IPS-18a (cell line): ENCODE results near the gene TBC1D2B.

ENCODE experiments used
- H3K27ac ChIP-seq: one replicate; pipeline ENCODE4 v1.5.1; 2013; ENCODE audit warnings: low read length
- H3K27me3 ChIP-seq: one replicate; pipeline ENCODE4 v1.6.1; 2013; ENCODE audit warnings: mild to moderate bottlenecking, low read length; ENCODE audit not compliant: control insufficient read depth, insufficient read depth
- H3K36me3 ChIP-seq: one replicate; pipeline ENCODE4 v1.6.1; 2013; ENCODE audit warnings: low read depth, low read length; ENCODE audit not compliant: control insufficient read depth
- H3K4me1 ChIP-seq: one replicate; pipeline ENCODE4 v1.6.1; 2013; ENCODE audit warnings: low read depth, low read length; ENCODE audit not compliant: control insufficient read depth
- H3K4me3 ChIP-seq: one replicate; pipeline ENCODE4 v1.5.1; 2013; ENCODE audit warnings: low read length
- H3K9ac ChIP-seq: one replicate; pipeline ENCODE4 v1.6.1; 2013; ENCODE audit warnings: mild to moderate bottlenecking, low read length, moderate library complexity
- H3K9me3 ChIP-seq: one replicate; pipeline ENCODE4 v1.6.1; 2013; ENCODE audit warnings: low read depth, low read length; ENCODE audit not compliant: control insufficient read depth

TBC1D2B gene

GRCh38 chr15:78057803-78058202 is 19.7 kb downstream of the TBC1D2B start:
- Histone ChIP-seq H3K4me3 (no peak overlapping the region), H3K4me1 (peaks cover 7% of the 10 kb centered on the region), H3K36me3 (no peaks in the 10 kb centered on the region), H3K27ac (no peak overlapping the region), H3K9ac (no peak overlapping the region), H3K27me3 (no peaks in the 10 kb centered on the region), H3K9me3 (no peaks in the 10 kb centered on the region)

- H3K9me3 ChIP-seq, result no peaks in the 10 kb centered on the region
- no peaks in the 10 kb centered on the region for H3K27me3 ChIP-seq
- H3K36me3 ChIP-seq, result no peaks in the 10 kb centered on the region
- H3K4me3 ChIP-seq, result no peak overlapping the region
- H3K9ac ChIP-seq, result no peak overlapping the region
- H3K4me1 ChIP-seq, result peaks cover 1% of the 10 kb centered on the region
- H3K27ac ChIP-seq, result no peak overlapping the region
Measured at GRCh38 chr15:78056714-78057269, 20.7 kb downstream of the TBC1D2B start.

DNA sequence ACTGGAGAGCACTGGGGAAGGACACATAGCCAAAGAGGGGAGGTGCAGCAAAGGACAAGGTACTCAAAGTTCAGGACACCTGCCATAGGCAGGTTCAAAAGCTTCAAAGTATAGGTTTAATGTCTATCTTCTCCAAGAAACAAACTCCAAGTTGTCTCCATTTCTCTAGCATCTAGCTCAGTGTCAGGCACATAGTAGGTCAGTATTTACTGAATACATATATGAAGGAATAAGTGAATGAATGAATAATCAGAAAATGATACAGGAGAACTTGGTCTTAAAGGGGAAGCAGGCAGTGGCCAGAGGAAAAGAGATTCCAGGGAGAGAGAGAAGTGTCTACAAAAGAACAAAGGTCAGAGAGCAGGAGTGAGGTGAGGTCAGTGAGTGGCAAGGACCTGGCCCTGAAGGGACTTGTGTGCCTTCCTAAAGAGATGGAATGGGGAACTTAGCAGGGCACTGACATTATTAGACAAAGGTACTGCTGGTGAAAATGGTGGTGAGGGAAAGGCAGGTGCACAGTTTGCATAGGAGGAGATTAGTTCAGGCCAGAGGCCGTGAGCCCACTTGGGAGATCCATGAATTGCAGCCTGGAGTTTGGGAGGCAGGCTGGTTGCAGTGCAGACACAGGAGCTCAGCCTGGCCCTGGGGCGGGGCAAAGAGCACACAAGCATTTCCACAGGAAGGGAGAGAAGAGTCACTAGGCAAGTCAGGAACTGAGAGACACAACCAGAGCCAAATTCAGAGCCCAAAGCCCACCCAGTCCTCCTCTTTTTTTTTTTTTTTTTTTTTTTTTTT is 21.4 kb downstream of the TBC1D2B start:
- H3K27ac ChIP-seq, result no peak overlapping the region
- H3K9ac ChIP-seq, result no peak overlapping the region

GRCh38 chr15:78054966-78055365 is 22.5 kb downstream of the TBC1D2B start:
- no peaks in the 10 kb centered on the region for H3K27me3 ChIP-seq
- no peaks in the 10 kb centered on the region for H3K4me1 ChIP-seq
- H3K4me3 ChIP-seq, result no peak overlapping the region
- no peaks in the 10 kb centered on the region for H3K9me3 ChIP-seq
- H3K36me3 ChIP-seq, result no peaks in the 10 kb centered on the region
- no peak overlapping the region for H3K27ac ChIP-seq
- no peak overlapping the region for H3K9ac ChIP-seq

More for the DNA sequence above, 21.4 kb downstream of the TBC1D2B start:
- Histone ChIP-seq H3K9me3 (no peaks in the 10 kb centered on the region), H3K27me3 (no peaks in the 10 kb centered on the region), H3K36me3 (no peaks in the 10 kb centered on the region), H3K4me3 (no peak overlapping the region), H3K4me1 (no peaks in the 10 kb centered on the region)

DNA sequence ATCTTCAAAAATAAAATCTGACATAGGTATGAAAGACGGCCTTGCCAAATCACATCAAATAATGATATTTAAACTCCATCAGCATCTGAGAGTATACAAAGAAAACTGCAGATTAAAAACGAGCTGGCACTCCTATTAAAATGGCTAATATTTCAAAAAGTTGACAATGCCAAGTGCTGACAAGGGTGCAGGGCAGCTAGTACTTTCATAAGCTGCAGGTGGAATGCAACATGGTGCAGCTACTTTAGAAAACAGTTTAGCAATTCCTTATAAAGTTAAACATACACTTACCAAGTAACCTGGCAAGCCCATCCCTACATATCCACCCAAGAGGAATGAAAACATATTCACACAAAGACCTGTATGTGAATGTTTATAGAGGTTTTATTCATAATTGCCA is 23.0 kb downstream of the TBC1D2B start:
- H3K9me3 ChIP-seq, result no peaks in the 10 kb centered on the region
- no peaks in the 10 kb centered on the region for H3K4me1 ChIP-seq
- no peak overlapping the region for H3K4me3 ChIP-seq
- H3K36me3 ChIP-seq, result no peaks in the 10 kb centered on the region
- H3K27me3 ChIP-seq, result no peaks in the 10 kb centered on the region
- no peak overlapping the region for H3K27ac ChIP-seq
- H3K9ac ChIP-seq, result no peak overlapping the region

DNA sequence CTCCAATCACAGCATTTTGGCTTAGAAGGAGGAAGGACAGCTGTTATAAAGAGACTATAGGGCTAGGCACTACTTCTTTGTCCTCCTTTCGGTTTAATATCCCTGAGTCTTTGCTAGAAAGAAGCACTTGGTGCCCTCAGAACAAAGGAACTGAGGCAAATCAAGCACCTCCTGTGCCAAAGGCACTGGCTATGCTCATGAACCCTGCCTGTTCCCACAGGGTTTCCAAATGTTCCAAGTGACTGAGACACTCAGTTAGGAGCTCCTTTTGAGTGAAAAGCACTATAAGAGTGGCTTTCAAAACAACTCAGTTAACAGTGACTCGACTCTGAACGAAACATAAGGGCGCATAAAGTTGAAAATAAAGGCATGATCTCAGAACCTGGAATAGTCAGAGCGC is 25.0 kb downstream of the TBC1D2B start:
- Histone ChIP-seq H3K9ac (no peak overlapping the region), H3K4me1 (no peaks in the 10 kb centered on the region), H3K4me3 (no peak overlapping the region), H3K36me3 (no peaks in the 10 kb centered on the region), H3K9me3 (no peaks in the 10 kb centered on the region), H3K27ac (no peak overlapping the region), H3K27me3 (no peaks in the 10 kb centered on the region)

DNA sequence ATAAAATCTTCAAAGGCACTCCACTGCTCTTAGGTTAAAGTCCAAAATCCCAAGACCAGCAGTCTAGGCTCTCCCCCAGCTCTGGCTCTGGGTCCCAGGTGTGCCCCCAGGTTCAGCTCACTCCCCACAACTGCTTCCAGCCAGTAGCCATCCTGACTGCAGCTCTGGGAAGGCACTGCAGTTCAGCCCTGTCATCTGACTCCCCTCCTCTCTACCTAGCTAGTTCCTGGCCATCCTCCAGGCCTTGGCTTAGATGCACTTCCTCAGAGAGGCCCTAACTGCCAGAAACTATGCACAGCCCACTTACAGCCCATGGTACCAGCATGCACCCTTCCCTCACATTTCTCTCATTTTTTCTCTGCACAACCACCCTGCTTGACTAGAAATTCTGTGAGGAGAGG is 25.5 kb downstream of the TBC1D2B start:
- Histone ChIP-seq H3K27ac (no peak overlapping the region), H3K4me1 (no peaks in the 10 kb centered on the region), H3K9ac (no peak overlapping the region), H3K36me3 (no peaks in the 10 kb centered on the region), H3K9me3 (no peaks in the 10 kb centered on the region), H3K27me3 (no peaks in the 10 kb centered on the region), H3K4me3 (no peak overlapping the region)

GRCh38 chr15:78051596-78051995 is 25.9 kb downstream of the TBC1D2B start:
- Histone ChIP-seq H3K4me1 (no peaks in the 10 kb centered on the region), H3K27ac (no peak overlapping the region), H3K4me3 (no peak overlapping the region), H3K9ac (no peak overlapping the region), H3K36me3 (no peaks in the 10 kb centered on the region), H3K27me3 (no peaks in the 10 kb centered on the region), H3K9me3 (no peaks in the 10 kb centered on the region)

GRCh38 chr15:78050826-78051225 is 26.7 kb downstream of the TBC1D2B start:
- no peak overlapping the region for H3K4me3 ChIP-seq
- no peaks in the 10 kb centered on the region for H3K27me3 ChIP-seq
- no peaks in the 10 kb centered on the region for H3K9me3 ChIP-seq
- H3K9ac ChIP-seq, result no peak overlapping the region
- no peaks in the 10 kb centered on the region for H3K4me1 ChIP-seq
- no peaks in the 10 kb centered on the region for H3K36me3 ChIP-seq
- no peak overlapping the region for H3K27ac ChIP-seq

DNA sequence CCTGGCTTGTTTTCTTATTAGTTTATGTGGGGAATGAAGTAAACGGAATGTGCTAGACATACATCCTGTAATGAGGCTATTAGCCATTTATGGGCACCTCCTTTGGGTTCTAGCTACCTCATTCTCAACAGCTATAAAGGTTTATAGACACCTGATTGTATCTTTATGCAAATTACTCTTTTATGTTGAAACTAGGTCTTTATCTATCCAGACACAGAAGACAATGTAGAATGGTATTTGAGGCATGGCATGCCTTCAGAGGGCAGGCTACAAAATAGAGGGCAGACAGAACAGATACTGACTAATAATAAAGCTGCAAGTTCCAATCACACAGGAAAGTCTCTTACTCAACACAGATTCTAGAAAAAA is 27.1 kb downstream of the TBC1D2B start:
- Histone ChIP-seq H3K9ac (no peak overlapping the region), H3K36me3 (no peaks in the 10 kb centered on the region), H3K4me3 (no peak overlapping the region), H3K9me3 (no peaks in the 10 kb centered on the region), H3K4me1 (no peaks in the 10 kb centered on the region), H3K27ac (no peak overlapping the region), H3K27me3 (no peaks in the 10 kb centered on the region)

GRCh38 chr15:78049691-78050440 is 27.6 kb downstream of the TBC1D2B start:
- H3K27ac ChIP-seq, result no peak overlapping the region
- H3K4me1 ChIP-seq, result no peaks in the 10 kb centered on the region
- no peak overlapping the region for H3K4me3 ChIP-seq
- no peaks in the 10 kb centered on the region for H3K27me3 ChIP-seq
- H3K36me3 ChIP-seq, result no peaks in the 10 kb centered on the region
- H3K9ac ChIP-seq, result no peak overlapping the region
- H3K9me3 ChIP-seq, result no peaks in the 10 kb centered on the region

GRCh38 chr15:78048628-78048920 is 28.9 kb downstream of the TBC1D2B start:
- Histone ChIP-seq H3K27me3 (no peaks in the 10 kb centered on the region), H3K27ac (no peak overlapping the region), H3K4me3 (no peak overlapping the region), H3K36me3 (peaks cover 2% of the 10 kb centered on the region), H3K4me1 (no peaks in the 10 kb centered on the region), H3K9me3 (no peaks in the 10 kb centered on the region), H3K9ac (no peak overlapping the region)
